PFSK-1 (cell line): ENCODE data around the gene SQSTM1.

Experiments used
- FOXP2 ChIP-seq: optimal IDR thresholded peaks from 2 replicates; pipeline ENCODE3; 2011; ENCODE audit warnings: borderline replicate concordance, control low read depth, inconsistent platforms; ENCODE audit not compliant: insufficient read depth; ENCODE audit errors: extremely low read length, extremely low read depth
- POLR2AphosphoS5 ChIP-seq: IDR thresholded peaks from 2 replicates; pipeline ENCODE4 v1.6.1; 2012; ENCODE audit warnings: low read depth, mild to moderate bottlenecking, control low read depth, low read length, moderate library complexity
- SIN3A ChIP-seq: IDR thresholded peaks from 2 replicates; pipeline ENCODE4 v1.6.1; 2012; ENCODE audit warnings: mild to moderate bottlenecking, low read length, moderate library complexity, borderline replicate concordance; ENCODE audit not compliant: insufficient read depth
- TAF1 ChIP-seq: IDR thresholded peaks from 2 replicates; pipeline ENCODE4 v1.6.1; 2012; ENCODE audit warnings: low read length, control low read depth, borderline replicate concordance; ENCODE audit not compliant: insufficient read depth
- TF ChIP-seq, protein P1 (sequence below), 2 experiments: IDR thresholded peaks; 2 replicates each; pipeline versions ENCODE4 v1.6.1 to v1.8.0; 2011 to 2012; ENCODE audit warnings: low read depth in 2 of 2, low read length in 2 of 2, control low read depth in 1 of 2, inconsistent platforms in 1 of 2, mild to moderate bottlenecking in 1 of 2, moderate library complexity in 1 of 2; ENCODE audit not compliant: insufficient read depth in 1 of 2

Gene SQSTM1

GRCh38 chr5:179806250-179807048 lies 14.3 kb upstream of the SQSTM1 start, which contains the start of gene MGAT4B:
MGAT4B (minus strand) TSS chr5:179806866; CDS start chr5:179806583, 283 bp downstream.
- no peak for TF ChIP-seq FOXP2
- TF ChIP-seq, protein P1, sequence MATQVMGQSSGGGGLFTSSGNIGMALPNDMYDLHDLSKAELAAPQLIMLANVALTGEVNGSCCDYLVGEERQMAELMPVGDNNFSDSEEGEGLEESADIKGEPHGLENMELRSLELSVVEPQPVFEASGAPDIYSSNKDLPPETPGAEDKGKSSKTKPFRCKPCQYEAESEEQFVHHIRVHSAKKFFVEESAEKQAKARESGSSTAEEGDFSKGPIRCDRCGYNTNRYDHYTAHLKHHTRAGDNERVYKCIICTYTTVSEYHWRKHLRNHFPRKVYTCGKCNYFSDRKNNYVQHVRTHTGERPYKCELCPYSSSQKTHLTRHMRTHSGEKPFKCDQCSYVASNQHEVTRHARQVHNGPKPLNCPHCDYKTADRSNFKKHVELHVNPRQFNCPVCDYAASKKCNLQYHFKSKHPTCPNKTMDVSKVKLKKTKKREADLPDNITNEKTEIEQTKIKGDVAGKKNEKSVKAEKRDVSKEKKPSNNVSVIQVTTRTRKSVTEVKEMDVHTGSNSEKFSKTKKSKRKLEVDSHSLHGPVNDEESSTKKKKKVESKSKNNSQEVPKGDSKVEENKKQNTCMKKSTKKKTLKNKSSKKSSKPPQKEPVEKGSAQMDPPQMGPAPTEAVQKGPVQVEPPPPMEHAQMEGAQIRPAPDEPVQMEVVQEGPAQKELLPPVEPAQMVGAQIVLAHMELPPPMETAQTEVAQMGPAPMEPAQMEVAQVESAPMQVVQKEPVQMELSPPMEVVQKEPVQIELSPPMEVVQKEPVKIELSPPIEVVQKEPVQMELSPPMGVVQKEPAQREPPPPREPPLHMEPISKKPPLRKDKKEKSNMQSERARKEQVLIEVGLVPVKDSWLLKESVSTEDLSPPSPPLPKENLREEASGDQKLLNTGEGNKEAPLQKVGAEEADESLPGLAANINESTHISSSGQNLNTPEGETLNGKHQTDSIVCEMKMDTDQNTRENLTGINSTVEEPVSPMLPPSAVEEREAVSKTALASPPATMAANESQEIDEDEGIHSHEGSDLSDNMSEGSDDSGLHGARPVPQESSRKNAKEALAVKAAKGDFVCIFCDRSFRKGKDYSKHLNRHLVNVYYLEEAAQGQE (IDR thresholded peaks at IDR 0.05; ENCODE audit: insufficient read depth in 1 of 2, low read depth in 2 of 2, low read length in 2 of 2), result peak in 1 of 2 experiments; percentile 51; a peak in 1 of 4 replicates
- peak; percentile 83 for TF ChIP-seq TAF1
- no peak for TF ChIP-seq POLR2AphosphoS5
- TF ChIP-seq SIN3A, result no peak

DNA sequence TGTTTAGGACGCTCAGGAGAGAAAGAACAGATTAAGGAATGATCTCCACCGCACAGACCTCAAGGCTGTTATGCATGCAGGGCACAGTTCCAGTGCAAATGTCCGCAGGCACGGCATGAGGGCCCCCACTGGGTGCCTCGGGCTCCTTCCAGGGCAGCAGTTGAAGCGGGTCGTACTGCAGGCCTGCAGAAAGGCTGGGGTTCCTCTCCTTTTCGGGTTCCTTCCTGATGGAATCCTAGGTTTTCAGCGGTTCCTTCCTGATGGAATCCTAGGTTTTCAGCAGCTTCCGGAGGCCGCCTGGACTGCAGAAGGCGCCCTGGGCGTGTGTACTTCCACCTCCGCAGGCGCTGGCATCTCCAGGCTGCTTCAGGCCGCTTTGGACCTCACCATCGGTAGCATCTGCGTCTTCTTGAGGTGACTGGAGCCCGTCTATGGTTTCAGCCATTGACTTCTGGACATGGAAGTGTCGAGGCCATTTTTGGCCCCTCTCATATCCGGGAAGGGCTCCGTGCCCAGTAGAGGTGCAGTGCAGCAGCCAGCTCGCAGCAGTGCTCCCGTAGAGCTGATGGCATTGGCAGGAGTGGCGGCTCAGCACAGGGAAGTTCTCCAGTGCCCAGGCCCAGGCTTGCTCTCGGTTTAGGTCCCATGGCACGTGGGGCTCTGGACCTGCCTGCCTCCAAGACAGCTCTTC lies 8.4 kb upstream of the SQSTM1 start:
- no peak for TF ChIP-seq TAF1
- TF ChIP-seq, protein P1 (IDR thresholded peaks at IDR 0.05; ENCODE audit: insufficient read depth in 1 of 2, low read depth in 2 of 2, low read length in 2 of 2), result no peak
- no peak for TF ChIP-seq SIN3A
- no peak for TF ChIP-seq POLR2AphosphoS5

GRCh38 chr5:179812997-179813607 lies 7.6 kb upstream of the SQSTM1 start:
- no peak for TF ChIP-seq POLR2AphosphoS5

DNA sequence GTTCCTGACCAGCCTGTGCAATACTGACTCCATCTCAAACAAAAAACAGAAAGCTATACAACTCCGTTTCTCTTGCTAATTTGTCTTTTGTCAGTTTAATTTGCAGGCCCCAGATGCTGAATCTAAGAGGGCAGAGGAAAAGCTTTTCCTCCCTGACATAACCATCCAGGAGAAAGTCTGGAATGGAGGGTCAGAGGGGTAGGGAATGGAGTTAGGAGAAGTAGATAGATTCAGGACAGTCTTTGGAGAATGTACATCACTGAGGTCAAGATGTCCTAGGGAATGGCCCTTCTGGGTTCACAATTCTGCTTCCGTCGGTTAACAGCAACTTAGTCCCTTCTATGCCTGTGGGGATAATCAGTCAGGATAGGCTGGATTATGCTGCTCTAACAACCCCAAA lies 6.6 kb upstream of the SQSTM1 start:
- TF ChIP-seq POLR2AphosphoS5 (no peak), TAF1 (no peak), FOXP2 (no peak), SIN3A (no peak)
- TF ChIP-seq, protein P1 (IDR thresholded peaks at IDR 0.05; ENCODE audit: insufficient read depth in 1 of 2, low read depth in 2 of 2, low read length in 2 of 2), result no peak

DNA sequence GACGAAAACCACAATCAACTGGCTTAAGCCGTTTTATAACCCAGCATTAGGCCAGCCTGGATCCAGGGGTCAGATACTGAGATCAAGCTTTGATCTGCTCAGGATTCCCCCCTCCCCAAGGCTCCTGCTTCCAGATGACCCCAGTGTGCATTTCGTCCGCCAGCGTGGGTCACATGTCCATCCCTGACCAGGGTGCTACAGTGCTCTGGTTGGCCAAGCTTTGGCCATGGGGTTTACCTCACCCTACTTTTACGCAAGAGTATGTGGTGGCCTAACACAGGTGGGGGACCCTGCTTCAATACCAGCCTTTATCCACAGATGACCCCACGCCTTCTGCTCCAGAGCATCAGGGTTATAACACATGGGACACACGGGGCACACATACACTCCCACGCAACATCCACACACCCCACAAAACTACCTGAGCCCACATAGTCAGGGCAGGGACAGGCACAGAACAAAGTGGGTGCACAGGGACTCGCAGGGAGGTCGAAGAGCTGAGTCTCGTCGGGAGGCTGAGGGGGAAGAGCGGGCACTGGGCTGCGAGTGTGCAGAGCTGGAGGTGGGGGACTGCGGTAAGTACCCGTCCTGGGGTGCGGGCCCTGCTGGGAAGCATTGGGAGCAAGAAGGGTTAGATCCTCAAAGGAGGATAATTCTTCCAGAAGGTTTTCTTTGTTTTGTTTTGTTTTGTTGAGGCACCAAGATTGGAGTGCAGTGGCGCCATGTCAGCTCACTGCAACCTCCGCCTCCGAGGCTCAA lies 5.0 kb upstream of the SQSTM1 start:
- TF ChIP-seq FOXP2 (no peak), SIN3A (no peak), POLR2AphosphoS5 (no peak), TAF1 (no peak)
- TF ChIP-seq, protein P1 (IDR thresholded peaks at IDR 0.05; ENCODE audit: insufficient read depth in 1 of 2, low read depth in 2 of 2, low read length in 2 of 2), result no peak
